ENCODE results near the gene NHLRC2. TPM values are rescaled to one million over a fixed set of nuclear protein-coding genes. Genes with fewer than 3 reads are reported as not detected.

NHLRC2 gene
- total and polyA plus RNA-seq, 12 donors = 6.7 to 98.0 (median 71.2) TPM

DNA sequence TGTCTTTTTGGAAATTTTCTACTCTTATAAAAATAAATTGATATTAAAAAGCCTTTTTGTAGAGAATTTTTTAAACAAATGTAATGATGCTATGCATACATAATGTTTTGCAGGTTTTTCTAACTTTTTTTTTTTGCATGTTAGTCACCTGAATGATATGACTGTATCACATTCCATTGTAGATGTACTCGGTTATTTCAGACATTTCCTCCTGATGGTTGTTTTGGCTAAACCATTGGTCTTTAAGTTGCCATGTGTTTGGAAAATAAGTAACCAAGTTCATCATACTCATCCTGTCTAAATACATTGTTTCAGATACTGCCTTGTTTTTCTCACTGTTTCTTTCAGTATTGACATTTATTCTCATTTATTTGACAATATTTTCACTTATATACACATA lies 25.8 kb downstream of the NHLRC2 start:
- DNase-seq (no peak), ATAC-seq (no peak)
- Histone ChIP-seq H3K9me3 (peaks cover 0 to 5% (median 0%) of the 10 kb centered on the region in 11 donors), H3K4me3 (no peak overlapping the region), H3K27me3 (no peaks in the 10 kb centered on the region), H3K36me3 (peaks cover 0 to 90% (median 12%) of the 10 kb centered on the region in 9 donors), H3K4me1 (peaks cover 0 to 28% (median 6%) of the 10 kb centered on the region in 9 donors), H3K27ac (no peak overlapping the region)
- intact Hi-C loops (cut with DNase I) = no loop called here
- WGBS, 2 donors = 50 to 71% methylated on average over 1 of the region's 1 CpG
- TF ChIP-seq, protein P1, sequence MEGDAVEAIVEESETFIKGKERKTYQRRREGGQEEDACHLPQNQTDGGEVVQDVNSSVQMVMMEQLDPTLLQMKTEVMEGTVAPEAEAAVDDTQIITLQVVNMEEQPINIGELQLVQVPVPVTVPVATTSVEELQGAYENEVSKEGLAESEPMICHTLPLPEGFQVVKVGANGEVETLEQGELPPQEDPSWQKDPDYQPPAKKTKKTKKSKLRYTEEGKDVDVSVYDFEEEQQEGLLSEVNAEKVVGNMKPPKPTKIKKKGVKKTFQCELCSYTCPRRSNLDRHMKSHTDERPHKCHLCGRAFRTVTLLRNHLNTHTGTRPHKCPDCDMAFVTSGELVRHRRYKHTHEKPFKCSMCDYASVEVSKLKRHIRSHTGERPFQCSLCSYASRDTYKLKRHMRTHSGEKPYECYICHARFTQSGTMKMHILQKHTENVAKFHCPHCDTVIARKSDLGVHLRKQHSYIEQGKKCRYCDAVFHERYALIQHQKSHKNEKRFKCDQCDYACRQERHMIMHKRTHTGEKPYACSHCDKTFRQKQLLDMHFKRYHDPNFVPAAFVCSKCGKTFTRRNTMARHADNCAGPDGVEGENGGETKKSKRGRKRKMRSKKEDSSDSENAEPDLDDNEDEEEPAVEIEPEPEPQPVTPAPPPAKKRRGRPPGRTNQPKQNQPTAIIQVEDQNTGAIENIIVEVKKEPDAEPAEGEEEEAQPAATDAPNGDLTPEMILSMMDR (IDR thresholded peaks at IDR 0.05) = no peak

DNA sequence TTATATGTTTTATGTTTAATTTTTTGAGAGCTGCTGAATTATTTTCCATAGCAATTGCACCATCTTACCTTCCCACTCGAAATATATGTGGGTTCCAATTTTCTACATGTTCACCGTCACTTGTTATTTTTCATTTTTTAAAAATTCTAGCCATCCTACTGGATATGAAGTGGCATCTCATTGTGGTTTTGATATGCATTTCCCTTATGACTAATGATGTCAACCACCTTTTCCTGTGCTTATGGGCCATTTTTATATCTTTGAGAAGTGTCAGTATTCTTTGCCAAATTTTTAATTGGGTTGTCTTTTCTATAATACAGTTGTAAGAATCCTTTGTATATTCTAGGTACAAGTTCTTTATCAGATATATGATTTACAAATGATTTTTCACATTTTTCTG lies 27.8 kb downstream of the NHLRC2 start:
- Histone ChIP-seq H3K27me3 (no peaks in the 10 kb centered on the region), H3K27ac (no peak overlapping the region), H3K9me3 (peaks cover 0 to 5% (median 0%) of the 10 kb centered on the region in 11 donors), H3K4me3 (no peak overlapping the region), H3K4me1 (peaks cover 0 to 10% (median 0%) of the 10 kb centered on the region in 9 donors), H3K36me3 (peaks cover 0 to 99% (median 9%) of the 10 kb centered on the region in 9 donors)
- ATAC-seq (no peak), DNase-seq (no peak)
- intact Hi-C loops (cut with DNase I) = no loop called here
- WGBS, 2 donors = 74 to 97% methylated on average over 2 of the region's 2 CpGs
- TF ChIP-seq, protein P1 (IDR thresholded peaks at IDR 0.05) = no peak

DNA sequence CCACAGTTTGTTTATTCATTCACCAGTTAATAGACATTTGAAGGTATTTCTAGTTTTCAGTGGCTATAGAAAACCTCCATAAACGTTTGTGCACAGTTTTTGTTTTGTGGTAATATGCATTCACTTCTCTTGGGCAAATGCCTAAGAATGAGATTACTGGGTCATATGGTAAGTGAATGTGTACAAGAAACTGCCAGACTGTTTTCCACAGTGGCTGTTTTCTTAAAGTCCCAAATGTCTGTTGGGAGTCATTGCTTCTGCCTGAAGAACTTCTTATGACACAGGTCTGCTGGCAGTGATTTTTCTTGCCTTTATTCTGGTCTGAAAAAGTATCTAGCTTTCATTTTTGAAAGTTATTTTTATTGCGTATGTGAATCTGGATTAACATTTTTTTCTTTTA lies 35.5 kb downstream of the NHLRC2 start:
- intact Hi-C loops (cut with DNase I) = loop anchor here in 4 of 10 donors (5.0 to 10.0 kb wide), 5 partner anchors 33 to 215 kb away; partner anchors contain the start of gene ADRB1 (in 1 of the 4)

DNA sequence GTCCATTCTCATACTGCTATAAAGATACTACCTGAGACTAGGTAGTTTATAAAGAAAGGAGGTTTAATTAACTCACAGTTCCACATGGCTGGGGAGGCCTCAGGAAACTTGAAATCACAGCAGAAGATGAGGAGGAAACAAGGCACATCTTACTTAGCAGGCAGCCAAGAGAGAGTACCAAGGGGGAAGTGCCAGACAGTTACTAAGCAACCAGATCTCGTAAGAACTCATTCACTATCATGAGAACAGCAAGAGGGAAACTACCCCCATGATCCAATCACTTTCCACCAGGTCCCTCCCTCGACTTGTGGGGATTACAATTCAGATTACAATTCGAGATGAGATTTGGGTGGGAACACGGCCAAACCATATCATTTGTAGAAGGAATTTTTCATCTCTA lies 36.3 kb downstream of the NHLRC2 start:
- WGBS, 2 donors = 65 to 66% methylated on average over 4 of the region's 4 CpGs
- Histone ChIP-seq H3K4me1 (peaks cover 0 to 51% (median 22%) of the 10 kb centered on the region in 9 donors), H3K36me3 (peaks cover 0 to 62% (median under 1%) of the 10 kb centered on the region in 9 donors), H3K27ac (peak overlapping the region in 3 of 10 donors; percentile 56 to 65 (median 62)), H3K9me3 (no peaks in the 10 kb centered on the region), H3K4me3 (no peak overlapping the region), H3K27me3 (no peaks in the 10 kb centered on the region)
- TF ChIP-seq, protein P1 (IDR thresholded peaks at IDR 0.05) = no peak
- intact Hi-C loops (cut with DNase I) = loop anchor here in 4 of 10 donors (1.0 to 10.0 kb wide), 6 partner anchors 33 to 214 kb away; partner anchors contain the start of gene ADRB1 (in 1 of the 4)
- ATAC-seq (no peak), DNase-seq (no peak)

More for the DNA sequence above, 35.5 kb downstream of the NHLRC2 start:
- 67 to 73% methylated on average over 2 of the region's 2 CpGs for WGBS, 2 donors
- TF ChIP-seq, protein P1 (IDR thresholded peaks at IDR 0.05) = no peak
- Histone ChIP-seq H3K27ac (peak overlapping the region in 2 of 10 donors; percentile 6 to 9), H3K36me3 (peaks cover 0 to 64% (median 7%) of the 10 kb centered on the region in 9 donors), H3K9me3 (no peaks in the 10 kb centered on the region), H3K4me1 (peaks cover 0 to 45% (median 22%) of the 10 kb centered on the region in 9 donors), H3K27me3 (no peaks in the 10 kb centered on the region), H3K4me3 (no peak overlapping the region)
- no peak for DNase-seq
- ATAC-seq = no peak

All from heart right ventricle (tissue), 16 donors.